ENCODE measurements around the gene CNGB1.
"Not testable (repeated sequence)": the region's sequence is repeated elsewhere in the genome, so short reads cannot be mapped to it uniquely, and the experiment has no call there.

CNGB1 gene

GRCh38 chr16:58009856-58010416 is 39.0 kb upstream of the CNGB1 start:
- Histone ChIP-seq H2BK5ac (ENCODE audit: low read length) (no peak overlapping the region), H3K23ac (ENCODE audit: low read depth, low read length, poor library complexity) (no peak overlapping the region), H3K4ac (ENCODE audit: low read length) (no peak overlapping the region), H3K14ac (ENCODE audit: low read length) (no peak overlapping the region), H3K4me1 (ENCODE audit: control insufficient read depth in 2 of 2, insufficient read depth in 1 of 2, low read depth in 1 of 2, low read length in 2 of 2) (peaks cover 0 to 16% of the 10 kb centered on the region in 2 donors), H2AK5ac (ENCODE audit: low read depth, low read length) (no peak overlapping the region), H3K36me3 (replicated peaks in 1 of 2; ENCODE audit: control insufficient read depth in 2 of 2, insufficient read depth in 2 of 2, low read length in 2 of 2) (peaks cover 5 to 68% of the 10 kb centered on the region in 2 donors), H3K9ac (ENCODE audit: low read depth, low read length, poor library complexity) (no peak overlapping the region), H3K18ac (ENCODE audit: low read length) (no peak overlapping the region), H2BK12ac (ENCODE audit: low read length) (no peak overlapping the region), H3K27ac (replicated peaks; ENCODE audit: low read length) (no peak overlapping the region), H3K27me3 (ENCODE audit: control insufficient read depth in 3 of 3, insufficient read depth in 3 of 3, low read depth in 1 of 3, low read length in 3 of 3) (no peaks in the 10 kb centered on the region), H3K4me3 (ENCODE audit: low read length in 2 of 2) (no peak overlapping the region), H2BK15ac (ENCODE audit: low read length) (no peak overlapping the region), H4K8ac (ENCODE audit: low read depth, low read length) (no peak overlapping the region), H2AFZ (ENCODE audit: low read length) (no peak overlapping the region), H4K91ac (ENCODE audit: low read depth, low read length, poor library complexity) (no peak overlapping the region), H3K4me2 (ENCODE audit: insufficient read depth, low read length, poor library complexity, severe bottlenecking) (no peak overlapping the region), H2BK120ac (ENCODE audit: low read depth, low read length) (no peak overlapping the region), H3K9me3 (replicated peaks in 1 of 2; ENCODE audit: control insufficient read depth in 2 of 2, insufficient read depth in 1 of 2, low read depth in 1 of 2, low read length in 2 of 2) (peaks cover 0 to 8% of the 10 kb centered on the region in 2 donors), H3K79me1 (ENCODE audit: low read depth, low read length) (no peaks in the 10 kb centered on the region)
- DNase-seq (ENCODE audit: low spot score) = no peak
- no CpG with 5 or more reads among the region's 11 CpGs for WGBS, 2 donors (ENCODE audit: extremely low coverage in 2 of 2, insufficient read length in 2 of 2, insufficient replicate concordance in 1 of 2)

- H3K9ac ChIP-seq (ENCODE audit: low read depth, low read length, poor library complexity); H4K91ac ChIP-seq (ENCODE audit: low read depth, low read length, poor library complexity); H3K4me3 ChIP-seq (ENCODE audit: low read length in 2 of 2); H2AFZ ChIP-seq (ENCODE audit: low read length); H3K14ac ChIP-seq (ENCODE audit: low read length); H4K8ac ChIP-seq (ENCODE audit: low read depth, low read length); DNase-seq (ENCODE audit: low spot score); H3K9me3 ChIP-seq (replicated peaks in 1 of 2; ENCODE audit: control insufficient read depth in 2 of 2, insufficient read depth in 1 of 2, low read depth in 1 of 2, low read length in 2 of 2); H2BK15ac ChIP-seq (ENCODE audit: low read length); H3K4me1 ChIP-seq (ENCODE audit: control insufficient read depth in 2 of 2, insufficient read depth in 1 of 2, low read depth in 1 of 2, low read length in 2 of 2); H3K27me3 ChIP-seq (ENCODE audit: control insufficient read depth in 3 of 3, insufficient read depth in 3 of 3, low read depth in 1 of 3, low read length in 3 of 3); H3K18ac ChIP-seq (ENCODE audit: low read length); H3K23ac ChIP-seq (ENCODE audit: low read depth, low read length, poor library complexity); H2BK12ac ChIP-seq (ENCODE audit: low read length); H3K27ac ChIP-seq (replicated peaks; ENCODE audit: low read length); H2AK5ac ChIP-seq (ENCODE audit: low read depth, low read length); H3K4me2 ChIP-seq (ENCODE audit: insufficient read depth, low read length, poor library complexity, severe bottlenecking); H2BK5ac ChIP-seq (ENCODE audit: low read length); H3K79me1 ChIP-seq (ENCODE audit: low read depth, low read length); H2BK120ac ChIP-seq (ENCODE audit: low read depth, low read length); H3K4ac ChIP-seq (ENCODE audit: low read length): not testable (repeated sequence)
- peaks cover 4 to 46% of the 10 kb centered on the region in 2 donors for H3K36me3 ChIP-seq (replicated peaks in 1 of 2; ENCODE audit: control insufficient read depth in 2 of 2, insufficient read depth in 2 of 2, low read length in 2 of 2)
- WGBS, 2 donors (ENCODE audit: extremely low coverage in 2 of 2, insufficient read length in 2 of 2, insufficient replicate concordance in 1 of 2) = no CpG with 5 or more reads among the region's 12 CpGs
These were observed 33.8 kb upstream of the CNGB1 start for GRCh38 chr16:58004736-58005135.

- Histone ChIP-seq H3K14ac (ENCODE audit: low read length) (no peak overlapping the region), H2BK12ac (ENCODE audit: low read length) (no peak overlapping the region), H4K91ac (ENCODE audit: low read depth, low read length, poor library complexity) (no peak overlapping the region), H3K79me1 (ENCODE audit: low read depth, low read length) (no peaks in the 10 kb centered on the region), H3K4me3 (ENCODE audit: low read length in 2 of 2) (no peak overlapping the region), H3K27me3 (ENCODE audit: control insufficient read depth in 3 of 3, insufficient read depth in 3 of 3, low read depth in 1 of 3, low read length in 3 of 3) (no peaks in the 10 kb centered on the region), H3K4ac (ENCODE audit: low read length) (no peak overlapping the region), H3K27ac (replicated peaks; ENCODE audit: low read length) (no peak overlapping the region), H2AK5ac (ENCODE audit: low read depth, low read length) (no peak overlapping the region), H2BK120ac (ENCODE audit: low read depth, low read length) (no peak overlapping the region), H2AFZ (ENCODE audit: low read length) (no peak overlapping the region), H3K36me3 (replicated peaks in 1 of 2; ENCODE audit: control insufficient read depth in 2 of 2, insufficient read depth in 2 of 2, low read length in 2 of 2) (peaks cover 6 to 41% of the 10 kb centered on the region in 2 donors), H3K18ac (ENCODE audit: low read length) (no peak overlapping the region), H3K9ac (ENCODE audit: low read depth, low read length, poor library complexity) (no peak overlapping the region), H3K4me2 (ENCODE audit: insufficient read depth, low read length, poor library complexity, severe bottlenecking) (no peak overlapping the region), H3K9me3 (replicated peaks in 1 of 2; ENCODE audit: control insufficient read depth in 2 of 2, insufficient read depth in 1 of 2, low read depth in 1 of 2, low read length in 2 of 2) (peaks cover 0 to 8% of the 10 kb centered on the region in 2 donors), H3K4me1 (ENCODE audit: control insufficient read depth in 2 of 2, insufficient read depth in 1 of 2, low read depth in 1 of 2, low read length in 2 of 2) (peaks cover 7 to 12% of the 10 kb centered on the region in 2 donors), H2BK5ac (ENCODE audit: low read length) (no peak overlapping the region), H3K23ac (ENCODE audit: low read depth, low read length, poor library complexity) (no peak overlapping the region), H4K8ac (ENCODE audit: low read depth, low read length) (no peak overlapping the region), H2BK15ac (ENCODE audit: low read length) (no peak overlapping the region)
- no peak for DNase-seq (ENCODE audit: low spot score)
- WGBS, 2 donors (ENCODE audit: extremely low coverage in 2 of 2, insufficient read length in 2 of 2, insufficient replicate concordance in 1 of 2) = no CpG with 5 or more reads among the region's 5 CpGs
These were observed 32.0 kb upstream of the CNGB1 start for GRCh38 chr16:58002936-58003335.

GRCh38 chr16:58002416-58002800 is 31.5 kb upstream of the CNGB1 start:
- Histone ChIP-seq H3K14ac (ENCODE audit: low read length) (no peak overlapping the region), H2AK5ac (ENCODE audit: low read depth, low read length) (no peak overlapping the region), H3K4me3 (ENCODE audit: low read length in 2 of 2) (no peak overlapping the region), H3K4me2 (ENCODE audit: insufficient read depth, low read length, poor library complexity, severe bottlenecking) (no peak overlapping the region), H4K91ac (ENCODE audit: low read depth, low read length, poor library complexity) (no peak overlapping the region), H2AFZ (ENCODE audit: low read length) (no peak overlapping the region), H2BK5ac (ENCODE audit: low read length) (no peak overlapping the region), H3K27me3 (ENCODE audit: control insufficient read depth in 3 of 3, insufficient read depth in 3 of 3, low read depth in 1 of 3, low read length in 3 of 3) (no peaks in the 10 kb centered on the region), H3K23ac (ENCODE audit: low read depth, low read length, poor library complexity) (no peak overlapping the region), H2BK12ac (ENCODE audit: low read length) (no peak overlapping the region), H4K8ac (ENCODE audit: low read depth, low read length) (no peak overlapping the region), H3K36me3 (replicated peaks in 1 of 2; ENCODE audit: control insufficient read depth in 2 of 2, insufficient read depth in 2 of 2, low read length in 2 of 2) (peaks cover 8 to 45% of the 10 kb centered on the region in 2 donors), H3K9ac (ENCODE audit: low read depth, low read length, poor library complexity) (no peak overlapping the region), H3K79me1 (ENCODE audit: low read depth, low read length) (no peaks in the 10 kb centered on the region), H3K9me3 (replicated peaks in 1 of 2; ENCODE audit: control insufficient read depth in 2 of 2, insufficient read depth in 1 of 2, low read depth in 1 of 2, low read length in 2 of 2) (peaks cover 0 to 8% of the 10 kb centered on the region in 2 donors), H3K4ac (ENCODE audit: low read length) (no peak overlapping the region), H2BK15ac (ENCODE audit: low read length) (no peak overlapping the region), H3K4me1 (ENCODE audit: control insufficient read depth in 2 of 2, insufficient read depth in 1 of 2, low read depth in 1 of 2, low read length in 2 of 2) (peaks cover 7 to 12% of the 10 kb centered on the region in 2 donors), H2BK120ac (ENCODE audit: low read depth, low read length) (no peak overlapping the region), H3K27ac (replicated peaks; ENCODE audit: low read length) (no peak overlapping the region), H3K18ac (ENCODE audit: low read length) (no peak overlapping the region)
- WGBS, 2 donors (ENCODE audit: extremely low coverage in 2 of 2, insufficient read length in 2 of 2, insufficient replicate concordance in 1 of 2) = no CpG with 5 or more reads among the region's 9 CpGs
- DNase-seq (ENCODE audit: low spot score) = no peak
